GM12892 (cell line): ENCODE data around the gene ATXN7.

Experiments used
- DNase-seq: peaks from one replicate; pipeline ENCODE4 v3.0.0; 2011; ENCODE audit not compliant: insufficient read length
- FAIRE-seq: peaks from 2 replicates; lab custom pipeline; 2011; peaks lifted over from hg19 to GRCh38; lab: Jason Lieb, UNC
- POLR2A ChIP-seq: IDR thresholded peaks from 2 replicates; pipeline ENCODE4 v1.6.1; 2011; ENCODE audit warnings: low read depth, low read length, control low read depth
- POLR2AphosphoS5 ChIP-seq: IDR thresholded peaks from 2 replicates; pipeline ENCODE4 v1.6.1; 2011; ENCODE audit warnings: low read depth, low read length, control low read depth
- TAF1 ChIP-seq: IDR thresholded peaks from 2 replicates; pipeline ENCODE4 v1.6.1; 2011; ENCODE audit warnings: low read depth, mild to moderate bottlenecking, control low read depth, low read length, borderline replicate concordance

Gene ATXN7

GRCh38 chr3:63911509-63911872 is 47.8 kb downstream of the ATXN7 start:
- DNase-seq (no peak), FAIRE-seq (no peak)
- TF ChIP-seq TAF1 (0 out of 2 replicates have a peak, but pooled peaks have one; percentile 16), POLR2A (no peak)

- TF ChIP-seq POLR2AphosphoS5 (peak; percentile 31; the same call in 1 of the 2 replicates), POLR2A (peak; percentile 72; the same call in 1 of the 2 replicates), TAF1 (no peak)
- DNase-seq = peak; percentile 73
- peak; percentile 84 for FAIRE-seq
These were observed 48.5 kb downstream of the ATXN7 start, which contains the start of gene SCAANT1 for GRCh38 chr3:63911873-63912767. TSS of gene SCAANT1 (minus strand) at chr3:63912383.

- no peak for TF ChIP-seq POLR2A
- no peak for TF ChIP-seq POLR2AphosphoS5
- TF ChIP-seq TAF1 = peak; percentile 33; the same call in 1 of the 2 replicates
- no peak for DNase-seq
- no peak for FAIRE-seq
These were observed 49.3 kb downstream of the ATXN7 start for GRCh38 chr3:63912768-63913588.

- TF ChIP-seq TAF1 (no peak), POLR2AphosphoS5 (no peak), POLR2A (no peak)
- FAIRE-seq (no peak), DNase-seq (no peak)
These were observed 50.6 kb downstream of the ATXN7 start for GRCh38 chr3:63914312-63914711.

- TF ChIP-seq POLR2AphosphoS5 (no peak), TAF1 (no peak), POLR2A (no peak)
- DNase-seq (no peak), FAIRE-seq (no peak)
These were observed 54.7 kb downstream of the ATXN7 start for GRCh38 chr3:63918321-63918720.

GRCh38 chr3:63920001-63920400 is 56.3 kb downstream of the ATXN7 start:
- TF ChIP-seq TAF1 (no peak), POLR2A (no peak), POLR2AphosphoS5 (no peak)
- no peak for DNase-seq
- FAIRE-seq = no peak

GRCh38 chr3:63921741-63922482 is 58.2 kb downstream of the ATXN7 start:
- DNase-seq (no peak), FAIRE-seq (peak; percentile 95)
- TF ChIP-seq TAF1 (no peak), POLR2AphosphoS5 (no peak), POLR2A (no peak)

- TF ChIP-seq POLR2AphosphoS5 = no peak
- TF ChIP-seq POLR2A = no peak
- TF ChIP-seq TAF1 = no peak
- FAIRE-seq = no peak
- no peak for DNase-seq
These were observed 59.0 kb downstream of the ATXN7 start for GRCh38 chr3:63922491-63923199.

- TF ChIP-seq POLR2AphosphoS5 (no peak), POLR2A (no peak)
- DNase-seq (no peak), FAIRE-seq (no peak)
These were observed 62.6 kb downstream of the ATXN7 start for GRCh38 chr3:63926309-63926708.
